Kidney tubule cell (primary cell): ENCODE results near the gene PPIP5K2.
"Not testable (repeated sequence)": the region's sequence is repeated elsewhere in the genome, so short reads cannot be mapped to it uniquely, and the experiment has no call there.

Source experiments
- DNase-seq: peaks from one replicate; pipeline ENCODE4 v3.0.0-alpha.2; 2018; ENCODE audit warnings: low spot score

Gene PPIP5K2

DNA sequence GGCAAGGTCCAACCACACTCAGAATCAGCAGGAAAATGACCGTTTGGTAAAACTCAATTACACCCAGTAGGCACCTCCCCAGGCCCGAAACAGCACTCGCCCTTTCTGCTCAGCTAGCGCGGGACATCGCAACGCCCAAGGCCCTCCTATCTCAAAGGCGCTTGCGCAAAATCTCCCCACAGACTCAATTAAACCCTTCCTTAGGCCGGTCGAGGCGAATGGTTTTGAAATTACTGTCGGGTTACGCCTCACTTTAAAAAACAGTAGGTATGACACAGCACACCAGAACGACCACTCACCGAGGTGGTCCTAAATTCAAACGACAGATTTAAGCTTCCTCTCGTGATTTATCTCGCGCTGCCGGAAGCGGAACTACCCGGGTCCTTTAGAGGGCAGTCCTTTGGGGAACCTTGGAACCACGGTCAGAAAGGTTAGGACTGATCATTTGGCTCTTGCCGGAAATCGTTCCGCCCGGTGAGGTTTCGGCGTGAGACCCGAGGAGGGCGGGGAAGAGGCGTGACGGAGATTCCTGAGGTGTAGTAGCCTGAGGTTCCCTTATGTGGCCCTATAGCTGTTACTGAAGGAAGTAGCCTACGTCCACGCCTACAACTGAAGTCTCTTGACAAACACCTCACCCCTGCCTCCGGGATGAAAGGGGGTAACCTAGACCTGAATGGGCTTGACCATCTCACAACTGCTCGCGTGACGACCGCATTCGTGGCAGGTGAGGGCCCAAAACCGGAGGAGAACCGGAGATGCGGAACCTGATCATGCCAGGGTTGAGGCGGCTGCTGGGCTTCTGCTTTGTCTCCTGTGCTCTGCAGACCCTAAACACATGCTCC, at the start of gene PPIP5K2, which contains the start of gene GIN1:
Gene PPIP5K2 (plus strand): TSS at position 537 of the 842 bp plus-strand sequence. CDS start 9,289 bp downstream, outside the sequence.
Gene GIN1 (minus strand): TSS at position 374 of the 842 bp plus-strand sequence. CDS start 11,431 bp downstream, outside the sequence.
- DNase-seq: peak; percentile 99

DNA sequence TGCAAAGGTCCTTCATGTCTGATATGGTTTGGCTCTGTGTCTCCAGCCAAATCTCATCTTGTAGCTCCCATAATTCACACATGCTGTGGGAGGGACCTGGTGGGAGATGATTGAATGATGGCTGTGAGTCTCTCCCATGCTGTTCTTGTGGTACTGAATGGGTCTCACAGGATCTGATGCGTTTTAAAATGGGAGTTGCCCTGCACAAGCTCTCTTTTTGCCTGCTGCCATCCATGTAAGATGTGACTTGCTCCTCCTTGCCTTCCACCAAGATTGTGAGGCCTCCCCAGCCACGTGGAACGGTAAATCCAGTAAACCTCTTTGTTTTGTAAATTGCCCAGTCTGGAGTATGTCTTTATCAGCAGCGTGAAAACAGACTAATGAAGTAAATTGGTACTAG, 46.6 kb upstream of the PPIP5K2 start:
- DNase-seq: not testable (repeated sequence)

DNA sequence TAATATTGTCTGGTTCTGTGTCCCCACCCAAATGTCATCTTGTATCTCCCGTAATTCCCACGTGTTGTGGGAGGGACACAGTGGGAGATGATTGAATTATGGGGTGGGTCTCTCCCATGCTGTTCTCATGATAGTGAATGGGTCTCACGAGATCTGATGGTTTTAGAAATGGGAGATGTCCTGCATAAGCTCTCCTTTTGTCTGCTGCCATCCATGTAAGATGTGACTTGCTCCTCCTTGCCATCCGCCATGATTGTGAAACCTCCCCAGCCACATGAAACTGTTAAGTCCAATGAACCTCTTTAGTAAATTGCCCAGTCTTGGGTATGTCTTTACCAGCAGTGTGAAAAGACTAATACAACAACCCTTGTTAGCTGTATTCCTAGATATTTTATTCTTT, 44.7 kb upstream of the PPIP5K2 start:
- DNase-seq: no peak

DNA sequence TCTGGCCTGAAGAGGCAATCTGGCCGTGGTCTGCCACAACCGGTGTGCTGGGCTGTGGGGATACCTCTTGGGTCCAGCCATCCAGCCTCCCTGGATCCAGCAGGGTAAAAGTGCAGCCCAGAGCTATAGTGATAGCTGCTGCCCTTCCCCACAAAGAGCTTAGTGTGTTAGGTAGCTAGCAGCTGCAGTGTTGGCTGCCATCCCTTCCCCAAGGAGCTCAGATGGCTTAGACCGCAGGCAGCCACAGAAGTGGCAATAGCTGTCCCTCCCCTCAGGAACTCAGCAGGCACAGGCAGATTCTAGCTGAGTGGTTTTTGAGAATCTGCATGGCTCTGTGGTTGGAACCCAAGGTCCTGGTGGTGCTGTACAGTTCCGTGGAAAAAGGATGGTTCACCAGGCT, 40.3 kb upstream of the PPIP5K2 start:
- DNase-seq: no peak

DNA sequence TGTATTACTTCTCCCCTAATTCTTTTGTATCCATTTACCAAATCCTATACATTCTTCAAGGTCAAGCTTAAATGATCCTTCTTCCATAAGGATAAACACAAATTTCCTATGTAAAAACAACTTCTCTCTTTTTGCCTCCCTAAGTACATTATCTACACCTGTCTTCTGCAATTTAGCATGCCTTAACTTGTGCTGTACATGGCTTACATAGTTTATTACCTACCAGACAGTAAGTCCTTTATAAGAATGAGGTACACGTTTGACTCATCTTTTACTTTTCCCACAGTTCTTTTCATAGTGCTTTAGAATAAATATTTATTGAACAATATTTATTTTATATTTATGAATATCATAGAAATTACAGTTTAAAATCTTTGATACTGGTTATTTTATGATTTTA, 33.6 kb upstream of the PPIP5K2 start:
- DNase-seq: no peak

DNA sequence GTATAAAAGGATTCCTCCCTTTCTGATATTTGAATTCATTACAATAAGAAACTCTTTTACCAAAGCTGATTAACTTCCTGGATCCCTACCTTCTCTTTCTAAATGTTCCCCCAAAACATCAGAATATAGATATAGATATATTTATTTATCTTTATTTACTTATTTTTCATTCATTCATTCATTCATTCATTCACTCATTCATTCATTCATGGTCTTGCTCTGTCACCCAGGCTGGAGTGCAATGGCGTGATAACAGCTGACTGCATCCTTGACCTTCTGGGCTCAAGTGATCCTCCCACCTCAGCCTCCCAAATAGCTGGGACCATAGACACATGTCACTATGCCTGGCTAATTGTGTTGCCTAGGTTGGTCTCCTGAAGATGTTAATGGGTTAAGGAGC, 30.8 kb upstream of the PPIP5K2 start:
- no peak for DNase-seq

DNA sequence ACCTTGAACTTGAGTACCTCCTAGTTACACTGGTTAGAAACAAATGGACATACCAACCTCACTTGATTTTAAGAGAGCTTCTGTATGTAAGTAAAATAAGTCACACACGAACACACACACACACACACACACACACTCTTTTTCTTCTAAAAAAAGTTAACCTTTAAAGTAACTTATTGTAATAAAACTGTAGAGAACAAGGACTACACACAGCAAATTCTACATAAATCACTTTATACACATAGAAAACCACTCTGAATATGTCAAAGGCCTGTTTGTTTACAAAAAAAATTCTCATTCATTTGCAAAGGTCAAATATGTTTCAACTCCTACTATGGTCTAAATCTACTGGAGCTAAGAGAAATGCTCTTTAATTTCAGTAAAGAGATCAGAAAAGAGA, 29.3 kb upstream of the PPIP5K2 start:
- no peak for DNase-seq

DNA sequence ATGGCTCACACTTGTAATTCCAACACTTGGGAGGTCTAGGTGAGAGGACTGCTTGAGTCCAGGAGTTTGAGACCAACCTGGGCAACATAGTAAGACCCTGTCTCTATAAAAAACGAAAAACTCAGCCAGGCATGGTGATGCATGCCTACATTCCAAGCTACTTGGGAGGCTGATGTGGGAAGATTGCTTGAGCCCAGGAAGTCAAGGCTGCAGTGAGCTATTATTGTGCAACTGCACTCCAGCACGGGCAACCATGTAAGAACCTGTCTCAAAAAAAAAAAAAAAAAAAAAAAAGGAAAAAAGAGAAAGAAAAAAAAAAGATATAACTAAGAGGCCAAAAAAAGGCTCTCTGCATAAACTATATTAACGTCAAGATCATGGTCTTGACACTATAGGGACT, 27.4 kb upstream of the PPIP5K2 start:
- no peak for DNase-seq

DNA sequence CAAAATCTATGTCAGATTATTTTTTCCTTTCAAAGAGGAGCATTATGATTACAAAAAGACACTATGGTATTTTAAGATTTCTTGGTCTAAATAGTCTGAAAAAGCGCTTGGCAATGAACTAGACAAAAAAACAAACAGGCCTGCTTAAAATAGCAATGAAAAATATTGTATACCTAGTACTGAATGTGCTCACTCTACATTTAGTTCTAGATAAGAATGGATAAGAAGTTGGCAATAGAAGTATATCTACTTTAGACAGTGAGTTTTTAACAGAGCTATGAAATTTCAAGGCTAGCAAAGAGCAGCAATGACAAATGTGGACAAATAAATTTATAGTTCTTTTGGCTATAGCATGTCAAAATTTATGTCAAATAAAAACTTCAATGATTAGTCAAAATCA, 26.4 kb upstream of the PPIP5K2 start:
- no peak for DNase-seq

DNA sequence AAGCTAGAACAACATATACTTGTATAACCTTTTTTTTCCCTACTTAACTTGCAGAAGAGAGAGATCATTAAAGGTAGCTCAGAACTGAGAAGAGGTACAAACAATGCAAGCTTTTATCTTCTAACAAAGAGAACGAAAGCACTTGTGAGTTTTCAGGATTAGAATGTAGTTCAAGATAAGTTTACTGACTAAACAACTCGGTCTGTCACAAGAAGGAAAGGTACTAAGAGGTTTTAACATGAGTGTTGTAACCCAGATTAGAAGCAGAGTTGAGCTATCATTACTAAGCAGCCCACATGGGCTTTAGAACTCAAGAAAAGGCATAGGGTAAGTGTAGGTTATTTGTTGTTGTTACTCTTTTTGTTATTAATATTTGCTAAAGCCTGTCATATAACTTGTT, 25.4 kb upstream of the PPIP5K2 start:
- no peak for DNase-seq

DNA sequence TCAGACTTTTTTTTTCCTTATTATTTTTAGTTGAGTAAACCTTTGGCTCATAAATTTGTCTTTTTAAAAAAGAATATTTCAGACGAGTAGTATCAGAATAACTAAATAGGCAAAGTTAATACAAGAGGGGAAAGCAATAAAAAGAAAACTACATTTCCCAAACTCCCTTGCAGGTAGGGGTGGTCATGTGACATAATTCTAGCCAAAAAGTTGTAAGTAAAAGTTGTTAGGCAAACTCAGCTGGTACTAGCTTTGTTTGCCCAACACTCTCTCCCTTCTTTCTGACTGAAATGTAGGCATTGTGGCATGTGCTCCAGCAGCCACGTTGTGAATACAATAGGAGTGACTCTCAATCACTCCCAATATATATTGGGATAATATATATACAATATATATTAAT, 21.1 kb upstream of the PPIP5K2 start:
- no peak for DNase-seq

DNA sequence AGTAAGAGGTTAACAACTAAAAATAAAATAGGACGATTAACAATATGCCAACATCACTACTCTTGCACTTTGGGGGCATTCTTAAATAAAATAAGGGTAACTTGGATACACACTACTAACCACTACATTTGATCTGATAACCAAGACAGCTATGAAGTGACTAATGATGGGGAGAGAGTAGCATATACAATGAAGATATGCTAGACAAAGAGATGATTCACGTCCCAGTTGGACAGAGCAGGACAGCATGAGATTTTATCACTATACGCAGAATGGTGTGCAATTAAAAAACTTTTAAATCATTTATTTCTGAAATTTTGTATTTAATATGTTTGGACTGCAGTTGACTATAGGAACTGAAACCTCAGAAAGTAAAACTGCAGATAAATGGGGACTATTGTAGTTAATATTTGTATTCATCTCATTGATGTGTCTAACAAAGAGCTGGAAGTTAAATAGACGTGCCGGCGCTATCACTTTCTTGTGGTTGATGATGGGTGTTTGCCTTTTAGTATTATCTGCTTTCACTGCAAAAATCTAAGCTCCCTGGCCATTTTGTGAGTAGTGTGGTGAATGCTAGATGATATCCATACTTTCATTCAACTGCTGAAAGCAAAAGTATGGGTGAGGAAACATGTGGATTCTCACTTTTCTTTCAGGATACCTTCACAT, 18.9 kb upstream of the PPIP5K2 start:
- DNase-seq: no peak

DNA sequence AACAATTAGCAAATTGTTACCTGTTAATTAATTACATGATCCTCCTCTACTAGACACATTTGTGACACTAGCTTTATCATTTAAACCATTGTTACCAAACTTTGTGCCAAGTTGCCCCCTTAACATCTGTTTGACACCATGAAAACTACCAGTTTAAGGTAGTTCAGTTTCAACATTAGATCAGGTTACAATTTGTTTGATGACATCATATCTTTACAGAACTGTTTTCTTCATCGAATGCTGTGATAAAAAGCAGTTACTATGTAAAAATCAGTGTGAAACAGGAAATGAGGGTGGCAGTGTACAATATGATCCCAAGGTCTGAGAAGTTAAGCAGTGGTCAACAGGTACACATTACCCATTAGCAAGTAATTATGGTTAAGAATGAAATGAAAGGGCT, 17.9 kb upstream of the PPIP5K2 start:
- DNase-seq: no peak

DNA sequence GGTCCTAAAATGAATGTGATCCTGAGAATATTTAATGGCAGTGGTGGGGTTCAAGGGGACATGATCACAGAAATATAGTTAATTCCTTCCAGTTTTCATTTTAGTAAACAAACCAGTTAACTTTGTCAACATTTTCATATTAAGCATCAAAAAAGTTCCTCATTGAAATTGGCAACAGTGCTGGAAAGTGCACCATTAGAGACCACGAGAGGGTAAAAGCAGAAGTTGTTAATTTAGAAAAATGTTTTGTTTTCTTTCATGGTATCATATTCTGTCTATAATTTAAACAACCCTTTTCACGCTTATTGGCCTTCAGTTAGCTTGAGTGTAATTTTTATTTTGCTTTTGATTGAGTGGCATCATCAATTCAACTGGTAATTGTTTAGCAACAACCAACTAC, 12.0 kb upstream of the PPIP5K2 start:
- DNase-seq: no peak

DNA sequence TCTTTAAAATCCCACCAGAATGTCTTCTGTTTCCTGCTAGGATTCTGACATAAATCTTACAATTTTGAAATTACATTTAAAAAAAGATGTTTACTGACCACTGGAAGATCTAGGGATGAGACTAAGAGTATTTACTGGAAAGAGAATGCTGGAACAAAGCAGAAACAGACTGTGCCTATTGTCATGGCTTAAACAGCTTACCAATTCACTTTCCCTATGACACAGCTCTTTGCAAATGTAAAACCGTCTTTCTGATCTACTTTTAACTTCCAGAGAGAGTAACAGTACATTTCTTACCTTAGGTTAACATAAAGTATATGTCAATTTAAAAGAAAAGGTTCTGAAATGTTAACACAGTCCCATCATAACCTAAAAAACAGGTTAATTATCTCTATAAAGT, 10.8 kb upstream of the PPIP5K2 start:
- no peak for DNase-seq

DNA sequence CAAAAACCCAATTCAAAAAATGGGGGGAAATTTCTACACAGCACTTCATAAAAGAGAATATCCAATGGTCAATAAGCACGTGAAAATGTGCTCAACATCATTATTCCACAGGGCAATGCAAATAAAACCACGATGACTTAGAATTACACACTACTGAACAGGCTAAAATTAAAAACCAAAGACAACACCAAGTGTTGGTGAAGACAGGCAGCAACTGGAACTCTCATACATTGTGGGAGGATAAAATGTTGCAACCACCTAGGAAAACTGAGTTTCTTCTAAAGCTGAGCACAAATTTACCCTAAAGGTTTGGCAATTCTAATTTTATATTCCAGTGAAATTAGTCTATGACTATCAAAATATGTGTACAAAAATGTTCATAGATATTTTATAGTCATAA, 9.7 kb upstream of the PPIP5K2 start:
- no peak for DNase-seq

DNA sequence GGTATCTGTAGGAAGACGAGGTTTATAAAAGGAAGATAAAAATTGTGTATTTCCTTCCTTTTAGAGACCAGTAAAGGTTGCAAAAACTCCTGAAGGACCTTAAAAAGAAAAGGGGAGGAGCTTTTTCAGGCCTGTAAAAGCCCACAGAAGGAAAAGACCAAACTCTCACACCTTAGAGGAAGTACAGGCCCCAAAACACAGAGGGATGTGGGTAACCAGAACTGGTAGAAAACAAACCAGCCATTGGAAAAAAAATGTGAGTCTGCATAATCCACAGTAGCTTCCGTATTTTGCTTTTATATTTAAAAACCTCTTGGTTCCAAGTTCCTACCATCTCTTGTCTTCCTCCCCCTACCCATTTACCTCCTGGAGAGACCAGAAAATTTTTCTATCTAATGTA, 8.6 kb upstream of the PPIP5K2 start:
- no peak for DNase-seq

DNA sequence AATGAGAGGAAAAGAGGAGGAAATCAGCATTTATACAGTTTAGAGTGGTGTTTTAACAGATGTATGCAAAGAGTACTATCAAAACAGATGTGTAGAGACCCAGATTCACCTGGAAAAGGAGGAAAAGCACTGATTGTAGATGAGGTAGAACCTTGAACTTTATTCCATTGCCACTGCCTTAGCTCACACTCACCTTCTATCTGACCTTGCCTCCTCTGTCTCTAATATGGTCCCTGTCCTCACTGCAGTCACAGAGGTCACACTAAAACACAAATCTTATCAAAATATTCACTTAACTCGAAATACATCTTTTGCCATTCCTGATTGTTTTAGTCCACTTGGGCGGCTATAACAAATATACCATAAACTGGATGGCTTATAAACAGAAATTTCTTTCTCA, 7.2 kb upstream of the PPIP5K2 start:
- DNase-seq: no peak

DNA sequence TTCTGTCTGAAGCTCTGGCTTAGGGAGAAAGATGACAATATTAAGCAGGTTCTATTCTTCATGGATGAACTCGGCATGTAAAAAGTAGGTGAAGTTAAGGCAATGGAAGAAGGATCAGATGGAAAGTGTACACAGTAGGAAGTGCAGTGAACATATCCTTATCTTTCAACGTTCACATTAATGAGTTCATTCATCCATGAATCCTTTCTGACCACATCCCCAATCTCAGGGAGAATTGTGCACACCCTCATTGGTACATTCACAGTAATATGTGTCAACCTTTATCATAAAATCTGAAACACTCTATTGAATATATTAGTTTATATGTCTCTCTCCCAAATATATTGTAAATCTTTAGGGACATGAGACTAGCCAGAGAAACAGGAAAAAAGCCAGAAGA, 5.7 kb upstream of the PPIP5K2 start:
- peak; percentile 35 for DNase-seq

DNA sequence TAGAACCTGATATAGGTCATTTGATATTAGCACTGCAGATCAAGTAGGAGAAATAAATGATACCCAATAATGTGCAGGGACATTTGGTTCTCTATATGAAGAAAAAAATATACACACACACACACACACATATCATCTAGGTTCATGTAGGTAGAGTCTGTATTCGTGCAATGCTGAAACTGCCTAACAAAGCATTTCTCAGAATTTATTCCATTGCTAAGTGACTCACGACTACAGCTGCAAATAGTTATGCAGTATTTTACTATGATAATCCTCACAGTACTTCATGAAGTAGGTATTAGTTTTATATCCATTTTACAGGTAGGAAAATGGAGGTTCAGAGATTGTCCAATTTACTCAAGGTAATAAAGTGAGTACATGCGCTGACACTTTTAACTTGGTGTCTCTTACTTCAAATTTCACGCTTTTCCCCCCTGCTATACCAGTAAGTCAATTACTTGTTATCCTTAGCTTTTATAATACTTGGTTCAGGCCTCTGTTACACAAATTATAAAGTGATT, 2.6 kb upstream of the PPIP5K2 start:
- DNase-seq: no peak

DNA sequence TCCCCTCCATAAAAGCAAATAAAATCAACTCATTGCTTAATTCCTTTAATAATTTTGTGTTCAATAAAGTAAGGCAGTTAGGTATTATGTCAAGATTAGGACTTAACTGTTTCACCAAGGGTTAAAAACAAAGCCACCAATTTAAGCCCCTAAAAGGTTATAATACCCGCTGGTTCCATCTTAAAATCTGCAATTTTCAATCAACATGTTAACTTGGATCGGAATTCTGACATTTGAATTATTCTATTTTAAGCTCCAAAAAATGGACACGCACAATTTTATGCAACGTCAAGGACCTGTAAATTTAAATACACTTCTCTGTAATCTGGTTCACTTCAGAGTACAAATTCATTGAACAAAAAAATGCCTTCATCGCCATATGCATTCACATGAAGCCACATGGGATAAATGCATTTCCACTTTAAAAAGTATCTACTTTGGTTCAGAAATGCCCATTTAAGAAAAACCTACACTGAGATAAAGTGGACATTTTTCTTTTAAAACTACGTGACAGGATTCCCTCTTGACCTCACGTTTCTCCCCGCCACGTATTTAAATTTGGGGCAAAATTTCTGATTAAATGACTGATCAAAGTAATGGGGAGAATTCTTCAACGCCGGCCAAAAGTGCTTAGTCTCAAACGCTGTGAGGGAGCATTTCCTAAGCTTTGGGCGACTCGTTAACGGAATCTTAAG, 884 bp upstream of the PPIP5K2 start:
- peak; percentile 36 for DNase-seq

DNA sequence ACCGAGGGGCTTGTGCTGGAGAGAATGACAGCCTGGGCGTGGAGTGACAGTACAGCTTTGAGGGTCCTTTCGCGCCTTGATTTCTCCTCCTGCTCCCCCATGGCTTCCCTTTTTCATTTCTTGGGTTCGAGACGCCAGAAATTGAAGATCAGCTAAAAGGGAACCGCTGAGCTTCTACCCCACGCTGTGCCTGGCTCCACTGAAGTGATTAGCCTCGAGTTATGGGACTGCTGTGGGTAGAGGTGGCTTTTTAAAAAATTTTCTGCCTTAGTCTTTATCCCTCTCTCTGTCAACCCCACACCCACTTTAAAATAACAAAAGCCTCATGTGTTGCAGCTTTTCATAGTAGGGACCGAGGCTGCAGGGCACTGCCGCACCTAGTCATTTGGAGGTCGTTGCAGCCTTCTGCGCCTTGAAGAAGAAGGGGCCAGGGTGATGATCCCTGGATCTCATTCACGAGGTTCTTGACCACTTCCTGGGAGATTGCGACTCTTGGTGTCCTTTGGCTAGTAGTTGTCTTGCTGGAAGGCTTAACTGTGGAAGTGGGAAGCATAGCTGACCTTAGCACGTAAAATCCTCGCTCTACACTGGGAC, 603 bp downstream of the PPIP5K2 start:
- peak; percentile 37 for DNase-seq
